ELR (cell line): ENCODE data around the gene ABCA4.

ENCODE experiments used
- DNase-seq: peaks from one replicate; pipeline ENCODE4 v3.0.0-alpha.2; 2015; ENCODE audit warnings: low read depth

Gene ABCA4

GRCh38 chr1:94122201-94122970 is 1.4 kb upstream of the ABCA4 start:
- DNase-seq: peak; percentile 27

DNA sequence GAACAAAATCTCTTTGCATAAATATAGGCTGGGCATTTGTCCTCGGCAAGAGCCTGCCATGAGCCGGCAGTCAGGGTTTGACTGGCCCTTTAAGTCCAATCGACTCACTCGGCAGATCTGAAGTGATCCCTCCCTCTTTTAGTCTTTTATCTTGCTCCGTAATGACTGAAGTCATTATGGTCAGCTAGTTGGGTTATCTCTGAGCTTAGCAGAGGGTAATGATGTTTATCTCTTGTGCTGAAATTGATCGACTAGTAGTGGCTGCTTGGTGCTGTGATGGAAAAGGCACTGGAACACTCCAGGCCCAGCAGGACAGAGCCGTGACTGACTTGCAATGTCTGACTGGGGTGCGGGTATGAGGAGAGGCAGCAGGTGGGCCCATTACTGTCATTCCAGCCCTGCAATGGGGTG is 468 bp upstream of the ABCA4 start:
- no peak for DNase-seq

- no peak for DNase-seq
Measured at GRCh38 chr1:94120570-94120901, 412 bp downstream of the ABCA4 start.

- no peak for DNase-seq
Measured at GRCh38 chr1:94119796-94120569, 965 bp downstream of the ABCA4 start.

GRCh38 chr1:94119306-94119705 is 1.6 kb downstream of the ABCA4 start:
- no peak for DNase-seq

DNA sequence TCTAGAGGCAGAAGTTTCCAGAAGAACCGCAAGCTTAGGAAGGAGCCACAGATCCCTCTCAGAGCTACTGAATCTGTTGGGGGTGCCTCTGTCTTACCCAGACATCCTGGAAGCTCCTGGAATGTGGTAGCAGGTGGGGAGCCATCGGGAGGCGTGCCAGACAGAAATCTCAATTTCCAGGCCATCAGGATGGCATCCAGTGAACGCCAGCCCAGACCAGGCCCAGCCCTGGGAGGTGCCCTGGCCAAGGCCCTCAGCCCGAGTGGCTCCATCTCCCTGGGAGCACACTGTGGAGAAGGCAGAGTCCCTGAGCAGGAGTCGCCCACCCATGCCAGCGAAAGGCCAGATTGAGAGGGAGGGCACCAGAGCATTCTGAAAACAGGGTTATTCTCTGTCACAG is 2.5 kb downstream of the ABCA4 start:
- DNase-seq: no peak

GRCh38 chr1:94118013-94118412 is 2.9 kb downstream of the ABCA4 start:
- DNase-seq: peak; percentile 37

GRCh38 chr1:94117259-94117851 is 3.6 kb downstream of the ABCA4 start:
- no peak for DNase-seq

DNA sequence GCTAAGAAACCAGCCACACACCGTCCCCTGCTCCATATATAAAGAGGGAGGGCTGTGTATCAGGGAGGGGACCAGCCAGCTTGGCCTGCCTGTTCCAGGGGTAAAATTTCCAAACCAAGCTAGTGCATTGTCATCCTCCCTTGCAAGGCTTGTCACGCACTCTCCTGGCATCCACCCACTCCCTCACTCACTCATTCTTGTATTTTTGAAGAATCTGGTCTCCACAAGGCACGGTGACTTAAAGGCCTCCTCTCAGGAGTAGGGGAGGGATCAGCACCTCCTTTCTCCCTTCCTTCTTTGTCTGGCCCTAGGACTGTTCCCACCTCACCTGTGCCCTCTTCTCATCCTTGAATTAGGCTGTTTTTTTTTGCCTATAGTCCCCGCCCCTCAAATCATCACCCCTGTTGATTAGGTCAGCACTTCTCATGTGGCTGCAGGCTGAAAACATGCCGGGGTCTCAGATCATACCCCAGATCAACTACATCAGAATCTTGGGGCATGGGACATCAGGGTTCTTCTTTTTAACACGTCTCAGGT is 5.0 kb downstream of the ABCA4 start:
- DNase-seq: no peak

GRCh38 chr1:94115254-94115899 is 5.6 kb downstream of the ABCA4 start:
- no peak for DNase-seq

- DNase-seq: no peak
Measured at GRCh38 chr1:94113589-94114226, 7.2 kb downstream of the ABCA4 start.

- DNase-seq: no peak
Measured at GRCh38 chr1:94111879-94112278, 9.1 kb downstream of the ABCA4 start.

DNA sequence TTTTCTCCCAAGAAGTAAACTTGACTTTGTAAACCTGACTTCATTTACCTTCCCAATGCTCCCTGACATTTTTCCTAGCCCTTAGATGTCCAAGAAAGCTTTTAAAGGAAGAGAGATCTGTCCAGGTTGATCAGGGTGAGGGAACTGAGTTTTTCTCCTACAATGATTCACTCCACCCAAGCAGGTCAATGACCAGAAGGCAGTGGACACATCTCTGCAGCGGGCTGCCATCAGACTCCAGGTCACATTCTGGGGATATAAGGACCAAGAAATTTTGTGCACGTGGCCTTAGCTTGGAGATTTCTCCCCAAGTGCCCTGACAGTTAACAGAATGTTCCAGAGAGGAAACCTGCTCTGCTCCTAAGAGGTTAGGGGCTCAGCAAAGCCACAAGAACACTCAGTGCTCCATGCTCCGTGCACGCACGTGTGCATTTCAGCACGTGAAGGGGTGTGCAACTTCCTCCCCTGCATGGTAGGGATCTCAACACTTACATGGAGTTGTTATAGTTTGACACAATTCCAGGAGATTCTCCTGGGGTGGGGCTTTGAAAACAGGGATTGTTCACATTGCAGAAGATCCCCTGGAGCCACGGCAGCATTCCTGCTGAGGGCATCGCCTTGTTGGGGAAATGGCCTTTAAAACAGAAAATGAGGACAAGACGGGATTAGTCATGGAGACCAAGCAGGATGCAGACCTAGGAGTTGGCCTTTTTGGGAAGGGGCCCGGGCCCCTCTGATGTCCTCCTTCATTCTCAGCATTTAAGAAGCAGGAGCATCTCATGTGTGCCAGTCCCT is 9.8 kb downstream of the ABCA4 start:
- DNase-seq: no peak

- DNase-seq: no peak
Measured at GRCh38 chr1:94110021-94110761, 10.8 kb downstream of the ABCA4 start.

DNA sequence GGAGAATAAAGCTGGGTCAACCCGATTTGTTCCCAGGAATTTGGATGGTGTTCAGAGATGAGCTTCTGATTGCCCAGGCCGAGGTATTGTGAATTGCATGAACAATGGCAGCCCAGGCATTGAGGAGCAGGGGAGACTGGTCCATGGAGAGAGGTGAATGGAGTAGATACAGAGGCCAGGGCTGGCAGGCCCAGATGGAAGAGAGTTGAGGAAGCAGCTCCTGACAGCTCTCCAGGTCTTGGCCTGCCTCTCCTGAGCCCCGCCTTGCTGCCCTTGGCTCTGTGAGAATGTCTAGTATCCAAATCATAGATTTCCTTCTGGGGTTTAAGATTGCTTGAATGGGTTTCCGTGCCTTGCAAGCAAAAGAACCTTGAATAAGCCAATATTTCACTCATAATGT is 11.5 kb downstream of the ABCA4 start:
- DNase-seq: no peak

- DNase-seq: no peak
Measured at GRCh38 chr1:94107141-94107540, 13.8 kb downstream of the ABCA4 start.

DNA sequence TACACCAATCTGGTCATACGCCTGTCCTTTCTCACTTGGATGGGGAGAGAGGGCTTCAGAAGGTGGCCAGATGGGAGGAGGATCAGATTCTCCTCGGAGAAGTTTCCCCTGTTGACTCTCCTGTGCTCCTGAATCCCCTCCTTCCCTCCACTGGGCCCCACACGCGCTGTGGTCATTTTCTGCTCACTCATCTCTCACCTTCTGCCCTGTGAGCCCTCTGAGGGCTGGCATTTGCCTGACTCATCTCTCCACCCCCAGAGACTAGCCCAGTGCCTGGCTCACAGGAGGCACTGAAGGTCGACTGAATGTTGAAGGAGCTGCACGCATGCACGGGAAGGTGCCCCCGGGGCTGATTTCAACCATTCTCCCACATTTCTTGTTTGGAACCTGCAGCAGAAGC is 14.2 kb downstream of the ABCA4 start:
- DNase-seq: peak; percentile 72

- DNase-seq: peak; percentile 55
Measured at GRCh38 chr1:94105957-94106529, 14.9 kb downstream of the ABCA4 start.

GRCh38 chr1:94105581-94105952 is 15.4 kb downstream of the ABCA4 start:
- DNase-seq: no peak
